Hepatic stellate cell (primary cell): ENCODE data around the gene GRHL1.

Experiments
- DNase-seq: peaks from one replicate; pipeline ENCODE4 v3.0.0; 2011; ENCODE audit warnings: low spot score

GRHL1 gene

DNA sequence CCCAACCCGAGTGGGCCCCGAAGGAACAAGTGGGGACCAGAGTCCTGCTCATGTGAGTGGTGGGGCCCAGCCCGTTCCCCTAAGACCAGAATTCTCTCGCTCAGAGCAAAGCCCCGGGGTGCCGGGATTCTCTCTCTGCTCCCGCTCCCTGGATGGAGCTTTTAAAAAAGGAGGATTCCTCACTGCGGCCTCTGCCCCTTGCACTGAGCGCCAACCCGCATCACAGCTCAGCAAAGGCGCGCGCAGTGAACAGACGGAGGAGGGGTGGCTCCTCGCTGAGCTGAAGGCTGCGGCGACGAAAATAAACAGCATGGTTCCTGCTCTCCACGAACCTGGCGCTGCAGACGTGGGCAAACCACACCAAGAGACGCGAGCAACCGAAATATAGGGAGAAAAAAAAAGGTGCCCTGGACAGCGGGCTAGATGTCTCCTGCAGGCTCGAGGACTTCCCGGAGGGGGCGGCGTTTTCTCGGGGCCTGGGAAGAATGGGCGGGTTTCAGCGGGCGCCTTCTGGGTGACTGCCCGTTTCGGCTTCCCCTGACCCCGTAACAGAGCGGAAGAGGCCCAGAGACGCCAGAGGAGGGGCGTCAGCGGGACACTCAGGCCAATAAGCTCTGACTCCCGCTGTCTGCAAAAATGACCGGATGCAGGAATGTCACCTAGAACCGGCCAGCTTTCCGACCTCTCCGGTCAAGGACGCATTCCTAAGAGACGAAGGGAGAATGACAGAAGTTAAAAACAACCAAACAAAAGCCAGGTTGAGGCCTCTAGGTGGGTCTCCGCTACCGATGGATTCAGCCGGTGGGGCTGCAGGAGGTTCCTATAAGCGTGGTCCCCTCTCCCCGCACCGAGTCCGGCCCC is 91.0 kb downstream of the GRHL1 start:
- peak; percentile 84 for DNase-seq

DNA sequence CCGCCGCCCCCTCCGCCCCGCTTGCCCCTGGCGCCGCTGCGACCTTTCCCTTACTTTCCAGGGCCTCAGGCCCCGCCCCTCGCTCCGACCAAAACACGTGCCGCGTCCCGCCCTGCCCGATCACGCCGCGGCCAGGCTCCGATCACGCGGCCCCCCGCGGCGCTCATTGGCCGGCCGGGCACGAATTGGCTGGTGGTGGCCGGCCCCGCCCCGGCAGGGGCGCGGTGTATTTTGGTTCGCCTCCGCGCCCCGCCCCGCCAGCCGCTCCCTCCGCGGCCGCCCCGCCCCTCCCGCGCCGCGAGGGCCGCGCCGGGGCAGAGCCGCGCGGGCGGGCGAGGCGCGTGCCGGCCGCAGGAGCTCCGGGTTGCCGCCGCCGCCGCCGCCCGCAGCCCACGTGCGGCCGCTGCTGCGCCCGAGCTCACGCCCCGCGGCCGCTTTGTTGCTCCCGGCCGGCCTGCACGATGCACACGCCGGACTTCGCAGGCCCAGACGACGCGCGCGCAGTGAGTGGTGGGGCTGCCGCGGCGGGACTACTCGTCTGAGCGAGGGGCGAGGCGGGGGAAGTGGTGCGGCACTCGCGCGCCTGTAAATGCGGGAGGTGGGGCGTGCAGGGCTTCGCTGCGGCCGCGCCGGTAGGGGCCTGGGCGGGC is 91.9 kb downstream of the GRHL1 start, which contains the start of gene KLF11:
KLF11 (plus strand) TSS at position 295 of the 650 bp plus-strand sequence; CDS start at position 462, 167 bp downstream.
- peak; percentile 97 for DNase-seq

DNA sequence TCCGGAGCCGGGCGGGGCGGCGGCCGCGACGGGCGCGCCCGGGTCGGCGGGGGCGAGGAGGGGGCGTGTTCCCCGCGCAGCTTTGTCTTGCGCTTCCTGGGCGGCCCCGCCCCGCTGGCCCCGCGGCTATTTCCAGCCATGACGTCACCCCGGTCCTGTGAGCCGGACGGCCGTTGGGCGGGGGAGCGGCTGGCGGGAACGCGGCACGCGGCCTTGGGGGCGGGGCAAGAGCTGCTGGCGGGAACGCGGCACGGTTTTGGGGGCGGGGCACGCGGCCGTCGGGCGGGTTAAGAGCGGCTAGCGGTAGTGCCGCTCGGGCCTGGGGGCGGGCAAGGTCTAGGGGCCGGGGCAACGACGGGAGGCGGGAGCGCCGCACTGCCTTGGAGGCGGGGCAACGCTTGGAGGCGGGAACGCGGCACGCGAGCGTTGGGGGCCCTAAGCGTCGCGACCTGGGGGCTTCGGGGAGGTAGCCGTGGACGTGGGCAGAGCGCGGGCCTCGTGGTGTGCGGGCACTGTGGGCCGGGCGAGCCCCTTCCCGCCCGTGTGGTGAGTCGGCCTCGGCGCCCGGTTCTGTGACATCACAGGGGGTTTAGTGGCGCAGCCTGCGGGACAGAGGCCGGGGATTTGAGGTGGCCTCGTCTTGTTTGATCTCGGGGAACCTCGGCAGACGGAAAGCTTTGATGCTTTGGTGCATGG is 92.6 kb downstream of the GRHL1 start:
- DNase-seq: peak; percentile 96

DNA sequence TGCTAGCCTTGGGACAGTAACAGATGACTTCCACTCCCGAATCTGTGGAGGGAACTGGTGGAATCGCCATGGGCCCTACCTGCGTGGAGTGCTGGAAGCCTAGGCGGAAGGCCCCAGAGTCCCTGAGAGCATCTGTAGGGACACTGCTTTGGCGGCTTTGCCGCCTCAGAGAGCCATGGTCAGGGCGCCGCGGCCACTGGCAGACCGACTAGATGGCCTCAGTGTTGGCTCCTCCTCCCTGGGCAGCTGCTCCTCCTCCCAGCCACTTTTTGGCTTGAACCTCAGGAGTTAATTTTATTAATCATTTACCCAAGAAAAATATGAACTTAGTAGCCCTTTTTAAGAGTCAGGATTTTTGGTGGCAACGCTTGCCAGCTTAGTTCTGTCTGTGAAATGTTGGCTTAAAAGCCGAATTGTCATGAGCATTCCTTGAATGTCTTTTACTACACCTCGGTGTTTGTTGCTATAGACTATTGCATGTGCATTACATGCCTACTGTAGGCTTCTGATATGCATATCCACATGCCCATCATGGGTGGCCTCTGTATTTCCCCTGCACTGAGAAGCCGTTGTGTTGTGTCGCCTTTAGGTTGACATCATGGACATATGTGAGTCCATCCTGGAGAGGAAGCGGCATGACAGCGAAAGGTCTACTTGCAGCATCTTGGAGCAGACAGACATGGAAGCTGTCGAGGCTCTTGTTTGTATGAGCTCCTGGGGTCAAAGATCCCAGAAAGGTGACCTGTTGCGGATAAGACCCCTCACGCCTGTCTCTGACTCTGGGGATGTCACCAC is 94.3 kb downstream of the GRHL1 start:
- DNase-seq: no peak

DNA sequence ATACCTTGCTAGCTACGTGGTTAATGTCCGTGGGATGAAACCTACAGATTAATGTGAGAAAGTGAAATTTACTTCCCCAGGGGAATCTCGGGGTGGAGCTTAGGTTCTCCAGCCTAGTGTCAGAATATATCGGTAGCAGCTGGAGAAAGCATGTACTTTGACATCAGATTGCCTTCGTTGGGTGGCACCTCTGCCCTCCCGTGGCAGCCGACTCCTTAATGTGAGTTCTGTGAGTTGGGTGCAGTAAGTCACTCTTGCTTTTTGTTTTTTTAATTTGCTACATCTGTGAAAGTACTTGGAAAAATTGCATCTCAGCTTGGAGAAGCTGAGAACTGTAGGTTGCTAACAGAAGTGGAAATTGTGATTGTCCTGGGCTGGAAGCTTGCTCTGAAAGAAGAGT is 95.4 kb downstream of the GRHL1 start:
- DNase-seq: no peak

DNA sequence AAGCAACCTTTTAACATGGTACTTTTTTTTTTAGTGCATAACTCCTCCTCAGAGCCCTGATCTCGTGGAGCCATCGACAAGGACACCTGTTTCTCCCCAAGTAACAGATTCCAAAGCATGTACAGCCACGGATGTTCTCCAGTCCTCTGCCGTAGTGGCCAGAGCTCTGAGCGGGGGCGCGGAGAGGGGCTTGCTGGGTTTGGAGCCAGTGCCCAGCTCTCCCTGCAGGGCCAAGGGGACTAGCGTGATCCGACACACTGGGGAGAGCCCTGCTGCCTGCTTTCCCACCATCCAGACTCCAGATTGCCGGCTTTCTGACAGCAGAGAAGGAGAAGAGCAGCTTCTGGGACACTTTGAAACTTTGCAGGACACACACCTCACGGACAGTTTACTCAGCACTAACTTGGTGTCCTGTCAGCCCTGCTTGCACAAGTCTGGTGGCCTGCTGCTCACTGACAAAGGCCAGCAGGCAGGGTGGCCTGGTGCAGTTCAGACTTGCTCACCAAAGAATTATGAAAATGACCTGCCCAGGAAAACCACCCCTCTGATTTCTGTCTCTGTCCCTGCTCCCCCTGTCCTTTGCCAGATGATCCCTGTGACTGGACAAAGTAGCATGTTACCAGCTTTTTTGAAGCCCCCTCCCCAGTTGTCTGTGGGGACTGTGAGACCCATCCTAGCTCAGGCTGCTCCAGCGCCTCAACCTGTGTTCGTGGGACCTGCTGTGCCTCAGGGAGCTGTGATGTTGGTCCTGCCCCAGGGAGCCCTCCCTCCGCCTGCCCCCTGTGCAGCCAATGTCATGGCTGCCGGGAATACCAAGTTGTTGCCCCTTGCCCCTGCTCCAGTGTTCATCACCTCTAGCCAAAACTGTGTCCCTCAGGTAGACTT is 96.4 kb downstream of the GRHL1 start:
- DNase-seq: no peak

DNA sequence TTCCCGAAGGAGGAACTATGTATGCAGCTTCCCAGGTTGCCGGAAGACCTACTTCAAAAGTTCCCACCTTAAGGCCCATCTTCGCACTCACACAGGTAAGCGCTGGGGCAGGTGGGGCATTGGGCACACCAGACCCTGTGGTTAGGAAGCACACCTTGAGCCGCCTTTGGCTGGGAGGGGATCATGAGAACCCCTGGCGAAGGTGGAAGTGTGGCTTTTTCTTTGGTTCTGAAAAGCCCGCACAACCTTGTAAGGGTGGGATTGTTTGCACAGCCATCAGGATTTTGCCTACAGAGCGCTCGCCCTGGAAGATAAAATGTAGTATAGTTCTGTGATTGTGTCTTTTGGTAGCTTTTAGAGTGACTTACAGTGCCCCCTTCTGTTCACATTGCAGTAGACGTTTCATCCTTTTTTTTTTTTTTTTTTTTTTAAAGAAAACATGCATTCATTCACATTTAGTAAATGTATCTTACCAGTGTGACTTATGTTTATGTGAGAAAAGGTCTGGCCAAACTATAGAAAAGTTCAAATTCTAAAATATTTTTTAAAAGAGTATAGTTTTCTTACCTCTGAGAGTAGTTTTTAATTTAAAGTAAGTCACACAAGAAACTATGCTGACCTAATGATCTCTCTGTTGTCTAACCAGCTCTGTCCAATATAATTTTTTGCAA is 97.1 kb downstream of the GRHL1 start:
- DNase-seq: peak; percentile 70
